ENCODE measurements around the gene STAMBP. TPM values are rescaled to one million over a fixed set of nuclear protein-coding genes. Genes with fewer than 3 reads are reported as not detected.

The STAMBP gene
- polyA plus RNA-seq, 1 donor (not counting 4 experiments of a cell fraction or from before 2014, with no cell fraction given): 95.4 TPM

DNA sequence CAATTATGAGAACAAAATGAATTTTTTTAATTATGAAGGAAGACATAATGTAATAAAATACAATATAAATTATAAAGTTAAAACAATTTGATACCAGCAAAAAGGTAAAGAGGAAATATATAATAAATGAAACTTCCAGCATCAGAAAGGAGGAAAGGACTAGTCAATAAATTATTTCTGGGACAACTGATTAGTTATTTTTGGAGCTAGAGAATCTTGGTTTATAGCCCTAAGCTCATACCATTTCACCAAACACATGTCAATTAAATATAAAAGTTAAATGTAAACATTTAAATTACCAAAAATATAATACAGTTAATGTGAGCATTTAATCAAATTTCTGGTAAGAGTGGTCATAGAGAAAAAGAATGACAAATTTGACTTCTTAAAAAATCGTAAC, 76.2 kb downstream of the STAMBP start:
- H3K27ac ChIP-seq (ENCODE audit: control insufficient read depth, insufficient read depth, low read length): no peak overlapping the region
- TF ChIP-seq EZH2 (IDR thresholded peaks at IDR 0.05; ENCODE audit: low read length): no peak
- TF ChIP-seq, protein P1, sequence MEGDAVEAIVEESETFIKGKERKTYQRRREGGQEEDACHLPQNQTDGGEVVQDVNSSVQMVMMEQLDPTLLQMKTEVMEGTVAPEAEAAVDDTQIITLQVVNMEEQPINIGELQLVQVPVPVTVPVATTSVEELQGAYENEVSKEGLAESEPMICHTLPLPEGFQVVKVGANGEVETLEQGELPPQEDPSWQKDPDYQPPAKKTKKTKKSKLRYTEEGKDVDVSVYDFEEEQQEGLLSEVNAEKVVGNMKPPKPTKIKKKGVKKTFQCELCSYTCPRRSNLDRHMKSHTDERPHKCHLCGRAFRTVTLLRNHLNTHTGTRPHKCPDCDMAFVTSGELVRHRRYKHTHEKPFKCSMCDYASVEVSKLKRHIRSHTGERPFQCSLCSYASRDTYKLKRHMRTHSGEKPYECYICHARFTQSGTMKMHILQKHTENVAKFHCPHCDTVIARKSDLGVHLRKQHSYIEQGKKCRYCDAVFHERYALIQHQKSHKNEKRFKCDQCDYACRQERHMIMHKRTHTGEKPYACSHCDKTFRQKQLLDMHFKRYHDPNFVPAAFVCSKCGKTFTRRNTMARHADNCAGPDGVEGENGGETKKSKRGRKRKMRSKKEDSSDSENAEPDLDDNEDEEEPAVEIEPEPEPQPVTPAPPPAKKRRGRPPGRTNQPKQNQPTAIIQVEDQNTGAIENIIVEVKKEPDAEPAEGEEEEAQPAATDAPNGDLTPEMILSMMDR (optimal IDR thresholded peaks at IDR 0.05 in 1 of 3, IDR thresholded peaks at IDR 0.05 in 1 of 3, conservative IDR thresholded peaks at IDR 0.05 in 1 of 3; ENCODE audit: extremely low read depth in 1 of 3, insufficient read depth in 2 of 3, low read length in 3 of 3): no peak
- DNase-seq (ENCODE audit: low read depth, low spot score) (no peak), FAIRE-seq (no peak)
- H3K36me3 ChIP-seq (ENCODE audit: control insufficient read depth in 2 of 2, extremely low read depth in 1 of 2, insufficient read depth in 2 of 2, low read length in 2 of 2): no peaks in the 10 kb centered on the region
- no peaks in the 10 kb centered on the region for H3K9me1 ChIP-seq (ENCODE audit: control insufficient read depth, extremely low read depth, insufficient read depth, low read length)
- dilution Hi-C loops (cut with MboI; ENCODE audit: extremely low pct_ligation_motif_present, low sequenced_read_pairs): no loop called here
- no peak overlapping the region for H3K4me3 ChIP-seq (ENCODE audit: control insufficient read depth in 2 of 3, extremely low read depth in 1 of 3, insufficient read depth in 2 of 3, low read depth in 1 of 3, low read length in 3 of 3)
- H2AFZ ChIP-seq (ENCODE audit: control insufficient read depth, low read length): no peak overlapping the region
- H3K9ac ChIP-seq (ENCODE audit: control insufficient read depth, extremely low read depth, insufficient read depth, low read length): no peak overlapping the region
- no peaks in the 10 kb centered on the region for H3K9me3 ChIP-seq (ENCODE audit: control insufficient read depth, low read depth, low read length)
- H4K20me1 ChIP-seq (ENCODE audit: control insufficient read depth, extremely low read depth, insufficient read depth, low read length): no peaks in the 10 kb centered on the region
- H3K4me2 ChIP-seq (ENCODE audit: control insufficient read depth, extremely low read depth, insufficient read depth, low read depth, low read length): no peak overlapping the region
- no peaks in the 10 kb centered on the region for H3K4me1 ChIP-seq (ENCODE audit: control insufficient read depth, extremely low read depth, insufficient read depth, low read length)
- H3K79me2 ChIP-seq (ENCODE audit: control insufficient read depth, insufficient read depth, low read length): no peaks in the 10 kb centered on the region
- H3K27me3 ChIP-seq (ENCODE audit: control insufficient read depth, extremely low read depth, insufficient read depth, low read length): no peaks in the 10 kb centered on the region

DNA sequence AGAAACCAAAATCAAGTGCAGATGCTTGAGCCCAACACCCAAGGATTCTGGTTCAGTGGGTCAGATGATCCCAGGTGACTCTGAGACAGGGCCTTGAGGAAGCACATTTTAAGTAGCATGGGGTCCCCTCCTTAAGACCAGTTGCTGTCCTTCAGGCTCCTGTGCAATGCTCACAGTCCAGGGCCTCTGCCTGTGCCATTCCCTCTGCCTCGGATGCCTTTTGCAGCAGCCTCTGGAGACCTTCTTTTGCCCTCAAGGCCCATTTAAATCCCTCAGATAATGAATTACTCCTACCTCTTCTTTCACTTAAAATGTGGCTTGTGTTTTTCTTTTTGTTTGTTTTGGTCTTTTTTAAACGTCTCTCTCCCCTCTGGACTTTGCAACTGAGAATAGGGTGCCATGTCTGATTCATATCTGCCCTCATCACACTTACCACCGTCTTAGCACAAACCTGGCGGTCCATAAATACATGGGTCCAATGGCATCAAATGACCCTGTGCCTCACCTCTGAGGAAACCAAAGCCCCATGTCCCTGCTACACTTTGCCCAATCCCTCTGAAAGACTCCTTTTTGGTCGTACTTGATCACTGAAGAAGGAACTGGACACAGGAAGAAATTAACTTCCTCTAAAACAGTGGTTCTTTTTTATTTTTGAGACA, 78.2 kb downstream of the STAMBP start:
- no peaks in the 10 kb centered on the region for H3K27me3 ChIP-seq (ENCODE audit: control insufficient read depth, extremely low read depth, insufficient read depth, low read length)
- DNase-seq (ENCODE audit: low read depth, low spot score) (no peak), FAIRE-seq (no peak)
- H3K4me1 ChIP-seq (ENCODE audit: control insufficient read depth, extremely low read depth, insufficient read depth, low read length): no peaks in the 10 kb centered on the region
- H3K36me3 ChIP-seq (ENCODE audit: control insufficient read depth in 2 of 2, extremely low read depth in 1 of 2, insufficient read depth in 2 of 2, low read length in 2 of 2): no peaks in the 10 kb centered on the region
- H3K4me3 ChIP-seq (ENCODE audit: control insufficient read depth in 2 of 3, extremely low read depth in 1 of 3, insufficient read depth in 2 of 3, low read depth in 1 of 3, low read length in 3 of 3): no peak overlapping the region
- no peak for TF ChIP-seq EZH2 (IDR thresholded peaks at IDR 0.05; ENCODE audit: low read length)
- TF ChIP-seq, protein P1 (optimal IDR thresholded peaks at IDR 0.05 in 1 of 3, IDR thresholded peaks at IDR 0.05 in 1 of 3, conservative IDR thresholded peaks at IDR 0.05 in 1 of 3; ENCODE audit: extremely low read depth in 1 of 3, insufficient read depth in 2 of 3, low read length in 3 of 3): no peak
- dilution Hi-C loops (cut with MboI; ENCODE audit: extremely low pct_ligation_motif_present, low sequenced_read_pairs): no loop called here
- no peak overlapping the region for H3K9ac ChIP-seq (ENCODE audit: control insufficient read depth, extremely low read depth, insufficient read depth, low read length)
- no peaks in the 10 kb centered on the region for H4K20me1 ChIP-seq (ENCODE audit: control insufficient read depth, extremely low read depth, insufficient read depth, low read length)
- no peaks in the 10 kb centered on the region for H3K9me1 ChIP-seq (ENCODE audit: control insufficient read depth, extremely low read depth, insufficient read depth, low read length)
- no peak overlapping the region for H3K27ac ChIP-seq (ENCODE audit: control insufficient read depth, insufficient read depth, low read length)
- H3K4me2 ChIP-seq (ENCODE audit: control insufficient read depth, extremely low read depth, insufficient read depth, low read depth, low read length): no peak overlapping the region
- H2AFZ ChIP-seq (ENCODE audit: control insufficient read depth, low read length): no peak overlapping the region
- H3K79me2 ChIP-seq (ENCODE audit: control insufficient read depth, insufficient read depth, low read length): no peaks in the 10 kb centered on the region
- no peaks in the 10 kb centered on the region for H3K9me3 ChIP-seq (ENCODE audit: control insufficient read depth, low read depth, low read length)
